ENCODE results near the gene MICU2.

The MICU2 gene

GRCh38 chr13:21542563-21542962 is 61.4 kb downstream of the MICU2 start:
- DNase-seq = no peak

GRCh38 chr13:21541980-21542379 is 62.0 kb downstream of the MICU2 start:
- no peak for DNase-seq

- no peak for DNase-seq
These were observed 62.7 kb downstream of the MICU2 start for GRCh38 chr13:21541271-21541670.

GRCh38 chr13:21539687-21540086 is 64.3 kb downstream of the MICU2 start:
- no peak for DNase-seq

GRCh38 chr13:21538753-21539152 is 65.2 kb downstream of the MICU2 start:
- no peak for DNase-seq

- no peak for DNase-seq
These were observed 65.7 kb downstream of the MICU2 start for GRCh38 chr13:21538280-21538679.

GRCh38 chr13:21537105-21537504 is 66.9 kb downstream of the MICU2 start:
- DNase-seq = no peak

- no peak for DNase-seq
These were observed 69.2 kb downstream of the MICU2 start for GRCh38 chr13:21534760-21535159.

GRCh38 chr13:21531455-21531854 is 72.5 kb downstream of the MICU2 start:
- DNase-seq = no peak

- DNase-seq = no peak
These were observed 73.3 kb downstream of the MICU2 start for GRCh38 chr13:21530656-21531055.

GRCh38 chr13:21529146-21529893 is 74.7 kb downstream of the MICU2 start:
- no peak for DNase-seq

- DNase-seq = no peak
These were observed 75.4 kb downstream of the MICU2 start for GRCh38 chr13:21528616-21529015.

- no peak for DNase-seq
These were observed 77.0 kb downstream of the MICU2 start for GRCh38 chr13:21526707-21527540.

GRCh38 chr13:21522847-21523246 is 81.1 kb downstream of the MICU2 start:
- DNase-seq = no peak

GRCh38 chr13:21522130-21522529 is 81.8 kb downstream of the MICU2 start:
- no peak for DNase-seq

GRCh38 chr13:21518617-21519144 is 85.3 kb downstream of the MICU2 start:
- DNase-seq = no peak

GRCh38 chr13:21517576-21517975 is 86.4 kb downstream of the MICU2 start:
- no peak for DNase-seq

GRCh38 chr13:21516805-21517204 is 87.2 kb downstream of the MICU2 start:
- no peak for DNase-seq

- no peak for DNase-seq
These were observed 92.1 kb downstream of the MICU2 start for GRCh38 chr13:21511849-21512248.

GRCh38 chr13:21504379-21504778 is 99.6 kb downstream of the MICU2 start:
- no peak for DNase-seq

GRCh38 chr13:21501686-21502085 is 102.3 kb downstream of the MICU2 start:
- DNase-seq = no peak

- no peak for DNase-seq
These were observed 117.6 kb downstream of the MICU2 start for GRCh38 chr13:21486322-21486721.

- no peak for DNase-seq
These were observed 120.2 kb downstream of the MICU2 start for GRCh38 chr13:21483748-21484147.

GRCh38 chr13:21481359-21481758 is 122.6 kb downstream of the MICU2 start:
- no peak for DNase-seq
